Thymus (tissue), 11 donors: ENCODE data around the gene ANKRD44. TPM values are rescaled to one million over a fixed set of nuclear protein-coding genes. Genes with fewer than 3 reads are reported as not detected.

Experiments used
- DNase-seq, 9 donors: peaks; one replicate each; pipeline ENCODE4 v3.0.0-alpha.2; 2013; ENCODE audit warnings: low spot score in 9 of 9, low read depth in 6 of 9, missing footprints in 1 of 9
- H3K27ac ChIP-seq, 2 donors: one replicate each; pipeline ENCODE4 v1.5.1; 2013; ENCODE audit warnings: control low read depth in 1 of 2, low read depth in 1 of 2, low read length in 1 of 2, mild to moderate bottlenecking in 1 of 2, moderate library complexity in 1 of 2
- H3K27me3 ChIP-seq, 2 donors: one replicate each; pipeline ENCODE4 v1.5.1; 2013; ENCODE audit warnings: low read length in 1 of 2; ENCODE audit not compliant: control insufficient read depth in 2 of 2, insufficient read depth in 1 of 2
- H3K36me3 ChIP-seq, 2 donors: one replicate each; pipeline ENCODE4 v1.5.1; 2013; ENCODE audit warnings: low read length in 1 of 2, mild to moderate bottlenecking in 1 of 2, moderate library complexity in 1 of 2; ENCODE audit not compliant: control insufficient read depth in 2 of 2, insufficient read depth in 2 of 2
- H3K4me1 ChIP-seq, 2 donors: one replicate each; pipeline ENCODE4 v1.5.1; 2013; ENCODE audit warnings: low read length in 2 of 2; ENCODE audit not compliant: control insufficient read depth in 2 of 2, insufficient read depth in 2 of 2
- H3K4me3 ChIP-seq, 2 donors: one replicate each; pipeline ENCODE4 v1.5.1; 2013; ENCODE audit warnings: low read length in 2 of 2, control low read depth in 1 of 2, mild to moderate bottlenecking in 1 of 2
- H3K9me3 ChIP-seq, 2 donors: one replicate each; pipeline ENCODE4 v1.5.1; 2013; ENCODE audit warnings: low read length in 1 of 2, mild to moderate bottlenecking in 1 of 2; ENCODE audit not compliant: control insufficient read depth in 2 of 2, insufficient read depth in 1 of 2
- WGBS: extraction: QIAGEN DNeasy Blood & Tissue Kit; methylation state at CpG from one replicate; pipeline ENCODE4 v1.1.7; 2013; 5-methylcytosine and 5-hydroxymethylcytosine counted together
- polyA plus RNA-seq: library from polyadenylated mRNA; stranded (reverse); fragments of 200-250 nt; gene quantifications from one replicate; pipeline ENCODE4 v1.2.3, GENCODE V29; 2013
- total RNA-seq: library from RNA; stranded (reverse); fragments of 120-200 nt; gene quantifications from one replicate; pipeline ENCODE4 v1.2.4, GENCODE V29; 2013
- donor health status: healthy.

The ANKRD44 gene
- total and polyA plus RNA-seq, 2 donors: 25.2 to 72.9 TPM

DNA sequence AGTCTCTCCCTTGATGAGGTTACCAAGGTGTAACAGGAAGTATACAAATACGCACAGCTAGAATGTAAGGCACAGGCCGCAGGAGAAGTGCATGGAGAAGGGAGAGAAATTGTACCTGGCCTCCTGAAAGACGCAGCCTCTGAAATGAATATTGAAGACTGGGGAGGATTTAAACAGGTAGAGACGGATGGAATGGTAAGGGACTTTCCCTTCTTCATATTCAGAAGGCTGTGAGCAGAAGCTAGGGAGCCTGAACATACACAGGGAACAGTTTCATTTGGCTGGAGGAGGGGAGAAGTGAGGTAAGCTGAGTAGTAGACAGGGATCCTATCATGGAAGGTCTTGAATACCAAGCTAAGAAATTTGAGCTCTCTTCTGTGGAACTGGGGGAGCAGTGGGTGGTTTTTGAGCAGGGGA lies 112.7 kb downstream of the ANKRD44 start:
- peak overlapping the region; percentile 36 to 41 for H3K4me3 ChIP-seq
- peaks cover 0 to 6% of the 10 kb centered on the region in 2 donors for H3K9me3 ChIP-seq
- peak overlapping the region; percentile 77 to 96 for H3K27ac ChIP-seq
- peaks cover 54 to 71% of the 10 kb centered on the region in 2 donors for H3K4me1 ChIP-seq
- no peaks in the 10 kb centered on the region for H3K27me3 ChIP-seq
- H3K36me3 ChIP-seq: peaks cover 0 to 7% of the 10 kb centered on the region in 2 donors
- peak in 2 of 9 donors; percentile 48 to 72 for DNase-seq
- 44% methylated on average over 4 of the region's 4 CpGs for WGBS

DNA sequence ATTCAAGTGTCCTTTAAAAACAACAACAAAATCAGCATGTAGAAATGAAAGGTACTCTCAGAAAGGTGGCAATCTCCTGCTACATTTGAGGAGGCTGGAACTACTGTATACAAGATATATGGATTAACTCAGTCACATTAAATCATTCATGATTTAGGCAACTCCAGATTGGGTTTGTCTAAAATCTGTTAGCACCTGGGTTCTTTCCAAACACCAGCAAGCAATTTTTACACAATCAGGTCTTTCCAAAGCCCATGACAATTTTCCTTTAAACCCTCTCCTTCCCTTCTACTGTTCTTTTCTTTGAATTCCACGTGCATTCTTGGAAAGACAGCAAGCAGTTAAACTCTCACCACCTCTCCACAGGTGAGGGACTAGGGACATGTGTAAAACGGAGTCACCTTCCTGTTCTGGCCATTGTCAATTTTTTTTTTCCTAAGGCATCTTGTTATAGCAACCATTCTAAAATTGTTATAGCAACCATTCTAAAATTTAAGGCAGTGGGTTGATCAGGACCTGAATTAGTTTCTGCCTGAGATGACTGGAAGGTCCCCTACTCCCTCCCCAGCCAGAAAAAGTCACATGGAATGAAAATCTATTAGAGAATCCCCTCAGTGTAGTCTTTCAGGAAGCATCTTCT lies 113.9 kb downstream of the ANKRD44 start:
- no peak for DNase-seq
- no peak overlapping the region for H3K4me3 ChIP-seq
- peaks cover 53 to 64% of the 10 kb centered on the region in 2 donors for H3K4me1 ChIP-seq
- 27% methylated on average over 2 of the region's 2 CpGs for WGBS
- H3K9me3 ChIP-seq: peaks cover 0 to 6% of the 10 kb centered on the region in 2 donors
- peak overlapping the region; percentile 78 to 96 for H3K27ac ChIP-seq
- H3K36me3 ChIP-seq: peaks cover 0 to under 1% of the 10 kb centered on the region in 2 donors
- H3K27me3 ChIP-seq: no peaks in the 10 kb centered on the region

DNA sequence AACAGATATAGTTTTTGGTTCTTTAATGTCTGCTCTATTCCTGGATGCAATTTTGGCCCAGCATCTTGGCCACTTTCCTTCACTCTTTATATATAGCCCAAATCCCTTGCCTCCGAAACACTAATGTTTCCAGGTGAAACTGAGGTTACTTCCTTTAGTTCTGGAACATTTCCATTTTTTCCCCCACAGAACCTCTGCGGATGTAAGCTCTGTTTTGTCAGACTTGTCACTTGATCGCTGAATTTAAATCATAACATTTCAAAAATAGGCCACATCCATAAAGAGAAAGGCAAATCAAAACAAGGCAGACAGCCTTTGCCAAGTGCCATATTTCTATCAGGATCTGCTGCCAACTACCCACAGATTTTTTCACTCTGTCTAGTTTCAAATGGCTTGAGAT lies 115.1 kb downstream of the ANKRD44 start:
- H3K36me3 ChIP-seq: no peaks in the 10 kb centered on the region
- H3K27ac ChIP-seq: peak overlapping the region; percentile 74 to 96
- no peaks in the 10 kb centered on the region for H3K27me3 ChIP-seq
- 60% methylated on average over 3 of the region's 3 CpGs for WGBS
- H3K4me3 ChIP-seq: no peak overlapping the region
- DNase-seq: no peak
- H3K4me1 ChIP-seq: peaks cover 50 to 61% of the 10 kb centered on the region in 2 donors
- peaks cover 0 to 6% of the 10 kb centered on the region in 2 donors for H3K9me3 ChIP-seq

DNA sequence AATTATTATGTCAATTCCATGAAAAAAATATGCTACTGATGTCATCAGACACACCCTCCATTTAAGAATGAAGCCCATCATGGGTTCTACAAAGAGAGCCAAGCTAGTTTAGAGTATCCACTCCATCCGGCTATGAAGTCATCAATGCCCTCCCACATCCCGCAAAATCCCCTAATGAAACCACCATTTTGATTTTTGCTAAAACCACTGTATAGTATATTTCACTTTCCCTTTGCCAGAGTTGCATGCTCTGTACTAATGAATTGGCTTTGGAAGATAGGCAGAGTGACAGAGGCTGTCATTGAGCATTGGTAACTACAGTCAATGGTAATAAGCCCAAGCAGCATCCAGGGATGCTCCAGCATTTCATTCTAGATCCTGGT lies 118.6 kb downstream of the ANKRD44 start:
- no peaks in the 10 kb centered on the region for H3K27me3 ChIP-seq
- WGBS: 91% methylated on average over 2 of the region's 2 CpGs

DNA sequence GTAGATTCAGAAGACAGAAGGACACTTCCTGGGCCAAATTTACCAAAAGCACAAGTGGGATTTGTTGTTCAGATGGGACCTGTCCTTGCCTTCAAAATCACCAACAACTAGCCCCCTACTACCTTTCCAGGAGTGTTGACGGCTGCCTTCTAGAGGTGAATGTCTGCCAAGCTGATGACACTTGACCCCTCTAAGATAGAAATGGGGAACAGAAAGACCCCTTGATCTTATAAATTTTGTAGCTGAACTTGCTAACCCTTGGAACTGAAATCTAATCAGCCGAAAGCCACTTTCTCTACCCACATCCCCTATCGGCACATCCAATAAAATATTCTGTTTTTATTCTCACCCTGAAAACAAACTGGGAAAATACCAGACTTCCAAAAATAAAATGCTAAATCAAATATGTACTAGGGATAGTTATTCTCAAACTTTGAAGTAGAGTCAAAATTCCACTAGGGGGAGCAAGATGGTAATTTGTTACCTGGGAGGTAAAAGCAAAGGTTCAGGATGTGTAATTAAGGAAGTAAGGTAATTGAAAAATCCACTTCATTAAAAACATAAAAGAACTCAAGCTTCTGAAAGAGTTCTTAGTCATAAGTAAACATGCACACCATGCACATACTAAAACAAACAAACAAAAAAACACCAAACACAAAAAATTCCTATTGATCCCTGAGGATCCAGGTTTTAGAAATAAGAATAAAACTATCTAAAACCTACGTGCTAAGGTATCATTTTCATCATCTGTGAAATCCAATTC lies 119.2 kb downstream of the ANKRD44 start:
- WGBS: 72% methylated on average over 4 of the region's 4 CpGs
- H3K9me3 ChIP-seq: no peaks in the 10 kb centered on the region
- H3K4me3 ChIP-seq: no peak overlapping the region
- H3K27me3 ChIP-seq: no peaks in the 10 kb centered on the region
- H3K36me3 ChIP-seq: peaks cover 0 to 6% of the 10 kb centered on the region in 2 donors
- H3K4me1 ChIP-seq: peaks cover 22% of the 10 kb centered on the region in 2 donors
- DNase-seq: peak in 4 of 9 donors; percentile 59 to 85 (median 64)
- H3K27ac ChIP-seq: no peak overlapping the region

More for the DNA sequence above, 118.6 kb downstream of the ANKRD44 start:
- Histone ChIP-seq H3K4me1 (peaks cover 28% of the 10 kb centered on the region in 2 donors), H3K27ac (peak overlapping the region in 1 of 2 donors; percentile 36), H3K9me3 (no peaks in the 10 kb centered on the region), H3K4me3 (no peak overlapping the region), H3K36me3 (peaks cover 0 to under 1% of the 10 kb centered on the region in 2 donors)
- peak in 1 of 9 donors; percentile 36 for DNase-seq

DNA sequence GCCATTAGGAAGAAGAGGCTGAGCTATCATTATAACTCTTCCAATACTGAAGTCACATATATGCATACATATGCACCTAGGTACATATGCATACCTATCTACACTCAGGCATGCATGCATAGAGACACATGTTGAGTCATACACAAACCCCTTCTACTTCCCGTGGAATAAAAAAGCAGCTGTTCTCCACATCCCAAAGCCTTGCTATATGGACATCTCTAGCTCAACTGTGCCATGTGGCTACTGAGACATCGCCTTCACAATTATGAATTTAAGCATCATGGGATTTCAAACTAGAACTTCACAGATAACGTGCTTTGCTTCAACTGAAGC lies 120.5 kb downstream of the ANKRD44 start:
- WGBS: over 99% methylated on average over 3 of the region's 3 CpGs
- H3K27me3 ChIP-seq: no peaks in the 10 kb centered on the region
- no peak for DNase-seq
- no peak overlapping the region for H3K27ac ChIP-seq
- H3K9me3 ChIP-seq: no peaks in the 10 kb centered on the region
- peaks cover 4 to 14% of the 10 kb centered on the region in 2 donors for H3K36me3 ChIP-seq
- H3K4me3 ChIP-seq: no peak overlapping the region
- H3K4me1 ChIP-seq: peaks cover 14 to 16% of the 10 kb centered on the region in 2 donors

DNA sequence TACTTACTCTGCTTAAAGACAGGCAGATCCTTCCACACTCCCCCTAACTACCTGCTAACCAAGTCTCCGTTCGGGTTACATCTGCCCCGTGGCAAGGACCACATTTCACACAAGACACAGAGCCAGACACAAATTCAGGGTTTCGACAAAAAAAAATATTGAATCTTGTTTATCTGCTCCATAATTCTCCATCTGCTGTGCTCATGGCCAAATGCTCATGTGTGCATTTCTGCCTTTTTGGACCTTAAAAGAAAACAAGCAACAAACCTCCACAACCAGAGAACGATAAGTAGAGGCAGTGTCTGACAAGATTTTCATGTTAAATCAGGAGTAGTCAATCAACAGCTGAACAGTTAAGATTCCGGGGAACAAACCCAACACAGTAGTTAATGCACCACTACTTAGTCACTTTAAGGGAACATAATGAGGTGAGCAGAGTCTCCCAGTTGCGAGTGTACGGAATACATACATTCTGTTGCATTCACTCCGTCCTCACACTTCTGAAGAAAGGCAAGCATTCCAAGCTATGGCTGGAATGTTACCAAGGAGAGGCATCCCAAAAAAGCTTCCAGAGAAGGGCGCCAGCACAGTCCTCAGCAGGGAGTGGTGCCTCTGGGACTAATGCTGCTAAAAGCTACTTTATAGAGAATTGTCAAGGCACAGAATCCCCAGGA lies 121.0 kb downstream of the ANKRD44 start:
- H3K4me3 ChIP-seq: no peak overlapping the region
- WGBS: 95% methylated on average over 10 of the region's 10 CpGs
- DNase-seq: no peak
- H3K27me3 ChIP-seq: no peaks in the 10 kb centered on the region
- no peaks in the 10 kb centered on the region for H3K9me3 ChIP-seq
- H3K27ac ChIP-seq: no peak overlapping the region
- peaks cover 9 to 19% of the 10 kb centered on the region in 2 donors for H3K36me3 ChIP-seq
- H3K4me1 ChIP-seq: peaks cover 9 to 12% of the 10 kb centered on the region in 2 donors

DNA sequence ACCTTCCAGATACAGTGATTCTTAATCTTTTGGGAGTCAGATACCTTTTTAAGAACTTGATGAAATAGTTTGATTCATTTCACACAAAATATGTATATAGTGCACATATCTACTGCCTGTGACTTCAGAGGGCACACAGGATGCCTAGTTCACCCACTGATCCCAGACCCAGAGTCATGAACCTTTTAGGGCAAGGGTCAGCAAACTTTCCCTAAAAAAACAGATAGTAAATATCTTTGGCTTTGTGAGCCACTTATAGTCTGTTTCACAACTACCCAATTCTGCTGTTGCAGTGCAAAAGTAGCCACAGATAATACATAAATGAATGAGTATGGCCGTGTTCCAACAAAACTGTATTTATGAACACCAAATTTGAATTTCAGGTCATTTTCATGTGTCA lies 124.9 kb downstream of the ANKRD44 start:
- 97% methylated on average over 1 of the region's 1 CpG for WGBS
- no peaks in the 10 kb centered on the region for H3K27me3 ChIP-seq
- DNase-seq: no peak
- peaks cover 16 to 26% of the 10 kb centered on the region in 2 donors for H3K36me3 ChIP-seq
- H3K27ac ChIP-seq: no peak overlapping the region
- H3K4me3 ChIP-seq: no peak overlapping the region
- no peaks in the 10 kb centered on the region for H3K4me1 ChIP-seq
- no peaks in the 10 kb centered on the region for H3K9me3 ChIP-seq
